Loucy (cell line): ENCODE data around the gene RTCB.

ENCODE experiments used
- CTCF ChIP-seq: fragments of 200-600 bp; sonication (generic); conservative IDR thresholded peaks from 2 replicates; pipeline ENCODE4 v1.5.1; 2014; ENCODE audit warnings: mild to moderate bottlenecking, antibody characterized with exemption, low read length
- EZH2phosphoT487 ChIP-seq: fragments of 200-600 bp; IDR thresholded peaks from 2 replicates; pipeline ENCODE4 v1.6.1; 2018; ENCODE audit warnings: antibody characterized with exemption, mild to moderate bottlenecking, moderate library complexity, borderline replicate concordance

- TF ChIP-seq CTCF (no peak), EZH2phosphoT487 (no peak)
Observed at GRCh38 chr22:32340411-32340810, 71.6 kb downstream of the RTCB start.
